IPS-NIHi11 (cell line): Measurements from ENCODE around the gene ITSN2.

Source experiments
- DNase-seq: peaks from one replicate; pipeline ENCODE4 v3.0.0; 2012; ENCODE audit warnings: mixed read lengths, low spot score

The ITSN2 gene

GRCh38 chr2:24179683-24180082 lies 180.7 kb downstream of the ITSN2 start:
- DNase-seq: no peak

DNA sequence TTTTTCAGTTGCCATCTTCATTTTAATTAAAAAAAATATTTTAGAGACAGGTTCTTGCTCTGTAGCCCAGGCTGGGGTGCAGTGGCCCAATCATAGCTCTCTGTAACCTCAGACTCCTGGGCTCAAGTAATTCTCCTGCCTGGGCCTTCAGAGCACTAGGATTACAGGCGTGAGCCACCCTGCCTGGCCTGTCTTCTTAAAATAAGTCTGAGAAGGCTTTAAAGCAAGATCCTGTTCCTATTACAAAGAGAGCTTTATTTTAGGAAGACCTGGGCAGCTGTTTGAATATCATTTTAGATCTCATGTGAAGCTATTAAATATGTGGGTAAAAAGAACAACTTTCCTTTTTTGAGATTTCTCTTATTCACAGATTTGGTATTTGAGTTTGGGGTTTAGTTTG lies 184.0 kb downstream of the ITSN2 start:
- DNase-seq: no peak

DNA sequence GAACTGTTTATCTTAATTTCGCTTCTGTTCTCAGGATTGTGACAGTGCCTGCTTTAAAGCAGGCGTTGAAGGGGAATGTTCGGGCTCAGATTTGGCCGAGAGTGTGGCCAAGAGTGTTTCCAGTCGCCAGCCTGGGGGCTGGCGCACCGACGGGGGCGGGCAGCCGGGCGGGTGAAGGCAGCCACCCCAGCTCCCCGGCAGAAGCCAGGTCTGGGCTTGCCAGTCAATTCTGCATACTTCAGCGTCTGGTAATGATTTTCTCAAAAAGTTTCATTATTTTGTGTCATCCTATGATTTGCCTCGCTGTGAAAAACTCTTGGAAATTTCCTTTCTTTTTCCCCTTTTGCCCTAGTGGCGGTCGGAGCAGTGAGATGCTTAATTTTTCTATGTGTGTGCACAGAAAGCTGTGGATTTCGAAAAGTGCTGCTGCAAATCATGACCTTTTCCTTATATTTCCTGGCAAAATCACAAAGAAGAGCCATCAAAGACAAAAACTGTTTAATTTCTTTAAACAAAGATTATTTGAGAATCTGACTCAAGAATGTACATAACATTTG lies 184.6 kb downstream of the ITSN2 start:
- DNase-seq: no peak

GRCh38 chr2:24174851-24175277 lies 185.5 kb downstream of the ITSN2 start, which contains the start of gene FAM228A:
FAM228A (plus strand) TSS chr2:24175053; CDS start chr2:24175481, 428 bp downstream.
- peak; percentile 25 for DNase-seq

GRCh38 chr2:24169023-24169422 lies 191.3 kb downstream of the ITSN2 start:
- DNase-seq: no peak

DNA sequence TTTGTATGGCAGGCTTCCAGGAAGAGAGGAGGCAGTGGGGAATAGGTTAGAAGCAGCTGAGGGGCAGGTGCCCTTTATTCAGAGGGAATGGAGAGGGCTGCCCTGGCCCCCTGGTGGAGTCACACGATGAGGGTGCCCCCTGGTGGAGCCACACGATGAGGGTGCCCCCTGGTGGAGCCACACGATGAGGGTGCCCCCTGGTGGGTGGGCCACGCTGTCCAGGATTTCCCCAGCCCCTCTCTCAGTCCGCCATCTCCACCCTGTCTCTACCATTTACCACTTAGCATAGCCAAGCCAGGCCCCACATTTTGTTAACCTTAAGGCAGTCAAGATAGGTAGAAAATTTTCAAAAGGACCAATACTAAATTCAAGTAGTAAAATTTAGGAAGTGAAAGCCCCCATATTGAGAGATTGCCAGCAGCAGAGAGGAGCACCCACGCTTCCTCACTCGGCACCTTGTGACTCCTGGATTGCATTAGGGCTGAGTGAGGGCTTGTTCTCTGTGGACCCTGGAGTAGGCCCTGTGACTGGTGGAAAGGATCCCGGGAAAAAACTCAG lies 195.8 kb downstream of the ITSN2 start:
- peak; percentile 67 for DNase-seq

DNA sequence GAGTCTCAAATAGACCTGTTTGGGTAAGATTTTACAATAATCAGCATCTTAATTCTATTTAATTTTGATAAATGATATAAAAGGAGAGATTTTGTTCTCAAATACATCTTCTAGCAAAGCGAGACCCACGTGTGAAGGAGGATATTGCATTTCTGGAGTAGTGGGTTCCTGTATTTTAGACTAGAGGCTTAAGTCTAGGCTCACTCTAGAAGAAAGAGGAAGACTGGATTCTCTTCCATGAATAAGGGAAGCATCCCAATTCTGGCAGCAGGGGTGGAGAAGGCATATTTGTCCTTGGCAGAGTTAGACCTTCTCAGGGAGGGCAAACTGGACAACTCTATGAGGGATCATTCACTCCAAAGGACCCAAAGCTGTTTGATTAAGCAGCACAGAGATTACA lies 196.7 kb downstream of the ITSN2 start:
- no peak for DNase-seq

DNA sequence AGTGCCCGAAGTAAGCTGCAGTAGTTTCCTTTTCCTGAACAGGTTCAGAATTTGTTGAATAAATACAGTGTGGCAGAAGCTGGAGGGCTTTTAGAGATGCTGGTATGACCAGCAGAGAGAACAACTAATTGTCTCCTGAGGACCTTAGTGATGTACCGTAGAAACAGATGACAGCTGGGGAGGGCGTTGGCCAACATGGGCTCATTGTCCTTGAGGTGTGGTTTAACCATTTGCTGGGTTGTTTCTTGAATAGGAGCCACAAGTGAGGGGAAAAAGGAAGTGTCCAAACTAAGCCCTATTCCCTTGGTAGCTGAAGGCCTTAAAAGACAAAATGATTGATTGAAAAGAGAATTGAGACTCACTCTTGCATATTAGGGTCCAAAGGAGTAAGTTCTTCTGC lies 197.2 kb downstream of the ITSN2 start:
- no peak for DNase-seq

GRCh38 chr2:24162494-24162893 lies 197.8 kb downstream of the ITSN2 start:
- no peak for DNase-seq

- no peak for DNase-seq
Observed at GRCh38 chr2:24160761-24161160, 199.6 kb downstream of the ITSN2 start.

GRCh38 chr2:24159708-24160107 lies 200.6 kb downstream of the ITSN2 start:
- no peak for DNase-seq

DNA sequence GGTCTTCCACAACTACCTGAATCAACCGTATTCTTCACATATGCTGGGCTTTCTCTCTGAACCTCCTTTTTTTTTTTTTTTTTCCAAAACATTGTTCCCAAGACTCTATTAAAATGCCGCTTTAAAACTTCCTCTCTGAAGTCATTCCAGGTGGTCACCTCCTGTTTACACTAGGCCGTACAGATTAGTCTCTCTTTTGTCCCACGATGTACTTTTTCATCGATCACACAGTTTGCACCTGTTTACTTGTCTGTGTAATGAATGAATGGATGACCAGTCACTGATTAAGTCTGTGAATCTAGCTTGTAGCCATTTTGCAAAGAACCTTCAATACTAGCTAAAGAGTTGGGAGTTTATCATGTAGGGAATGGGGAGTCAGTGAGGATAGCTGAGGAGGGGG lies 202.2 kb downstream of the ITSN2 start:
- no peak for DNase-seq

- DNase-seq: no peak
Observed at GRCh38 chr2:24153478-24153877, 206.9 kb downstream of the ITSN2 start.
